Cardiac muscle cell (in vitro differentiated cells and primary cell): ENCODE measurements around the gene SAP130. TPM values are rescaled to one million over a fixed set of nuclear protein-coding genes. Genes with fewer than 3 reads are reported as not detected.
A peak's percentile ranks its signal among the peaks of the same experiment; 100 is the strongest.

Experiments used
- DNase-seq, 2 donors: peaks; one replicate each; pipeline versions ENCODE4 v3.0.0 to v3.0.0-alpha.2; 2010 to 2017; ENCODE audit warnings: low read depth in 1 of 2, low spot score in 1 of 2
- H3K27ac ChIP-seq: fragments of 200-600 bp; sonication (generic); 2 replicates; pipeline ENCODE4 v1.5.1; 2016
- H3K27me3 ChIP-seq: fragments of 200-600 bp; sonication (generic); 2 replicates; pipeline ENCODE4 v1.6.0; 2016; ENCODE audit warnings: control low read depth
- H3K36me3 ChIP-seq: fragments of 200-600 bp; sonication (generic); 2 replicates; pipeline ENCODE4 v1.5.1; 2016; ENCODE audit warnings: control low read depth
- H3K4me1 ChIP-seq: fragments of 200-600 bp; sonication (generic); 2 replicates; pipeline ENCODE4 v1.8.1; 2017; ENCODE audit warnings: low read depth, mild to moderate bottlenecking, mixed run types
- H3K4me3 ChIP-seq: fragments of 200-600 bp; sonication (generic); 2 replicates; pipeline ENCODE4 v1.5.1; 2016; ENCODE audit warnings: mild to moderate bottlenecking
- H3K9me3 ChIP-seq: fragments of 200-600 bp; sonication (generic); 2 replicates; pipeline ENCODE4 v1.5.1; 2017; ENCODE audit warnings: low read depth, mild to moderate bottlenecking, control low read depth
- CTCF ChIP-seq: IDR thresholded peaks from 2 replicates; pipeline ENCODE4 v1.5.1; 2012; ENCODE audit warnings: low read depth, mild to moderate bottlenecking, low read length
- polyA plus RNA-seq: library from polyadenylated mRNA; unstranded; fragments of >200 nt; fragmentation: Nextera tagmentation; extraction: Ambion mirVana; gene quantifications from 2 replicates; pipeline ENCODE4 v1.2.1, GENCODE V29; 2016
- total RNA-seq: library from RNA; depleted of rRNA; stranded (reverse); fragments of >200 nt; gene quantifications from 2 replicates; pipeline ENCODE4 v1.2.3, GENCODE V29; 2016

SAP130 gene
- total and polyA plus RNA-seq, 2 experiments from 2014 or later, result 19.5 to 22.8 TPM

GRCh38 chr2:127954857-127955256 is 73.0 kb downstream of the SAP130 start:
- H3K27me3 ChIP-seq, result no peaks in the 10 kb centered on the region
- H3K27ac ChIP-seq, result no peak overlapping the region
- H3K36me3 ChIP-seq, result peaks cover 34% of the 10 kb centered on the region
- H3K4me3 ChIP-seq, result no peak overlapping the region
- no peaks in the 10 kb centered on the region for H3K4me1 ChIP-seq
- no peak for TF ChIP-seq CTCF
- H3K9me3 ChIP-seq, result no peaks in the 10 kb centered on the region
- no peak for DNase-seq

- Histone ChIP-seq H3K9me3 (no peaks in the 10 kb centered on the region), H3K27ac (no peak overlapping the region), H3K4me3 (no peak overlapping the region), H3K27me3 (no peaks in the 10 kb centered on the region), H3K36me3 (peaks cover 45% of the 10 kb centered on the region), H3K4me1 (no peaks in the 10 kb centered on the region)
- peak in 1 of 2 donors; percentile 13 for DNase-seq
- TF ChIP-seq CTCF, result no peak
These were observed 74.0 kb downstream of the SAP130 start for GRCh38 chr2:127953849-127954248.

- H3K27ac ChIP-seq, result no peak overlapping the region
- DNase-seq, result peak; percentile 3 to 55
- H3K9me3 ChIP-seq, result no peaks in the 10 kb centered on the region
- H3K4me1 ChIP-seq, result no peaks in the 10 kb centered on the region
- peaks cover 50% of the 10 kb centered on the region for H3K36me3 ChIP-seq
- no peak for TF ChIP-seq CTCF
- H3K27me3 ChIP-seq, result no peaks in the 10 kb centered on the region
- no peak overlapping the region for H3K4me3 ChIP-seq
These were observed 74.6 kb downstream of the SAP130 start for GRCh38 chr2:127953128-127953718.

- Histone ChIP-seq H3K27me3 (no peaks in the 10 kb centered on the region), H3K36me3 (peaks cover 50% of the 10 kb centered on the region), H3K9me3 (no peaks in the 10 kb centered on the region), H3K4me1 (no peaks in the 10 kb centered on the region), H3K4me3 (no peak overlapping the region), H3K27ac (no peak overlapping the region)
- DNase-seq, result peak in 1 of 2 donors; percentile 9
- no peak for TF ChIP-seq CTCF
These were observed 76.8 kb downstream of the SAP130 start for GRCh38 chr2:127951026-127951425.

- TF ChIP-seq CTCF, result no peak
- Histone ChIP-seq H3K27ac (no peak overlapping the region), H3K9me3 (no peaks in the 10 kb centered on the region), H3K4me3 (no peak overlapping the region), H3K27me3 (no peaks in the 10 kb centered on the region), H3K36me3 (peaks cover 53% of the 10 kb centered on the region), H3K4me1 (no peaks in the 10 kb centered on the region)
- DNase-seq, result no peak
These were observed 77.6 kb downstream of the SAP130 start for GRCh38 chr2:127950264-127950663.
